Breast epithelium (tissue), 3 donors: ENCODE data around the gene CSNK1G3.

ENCODE experiments used
- CTCF ChIP-seq, 3 donors: fragments of 450-650 bp; IDR thresholded peaks; one replicate each; pipeline ENCODE4 v1.5.1; 2016 to 2017; ENCODE audit warnings: antibody characterized with exemption in 3 of 3, mild to moderate bottlenecking in 3 of 3, moderate library complexity in 3 of 3
- POLR2AphosphoS5 ChIP-seq, 3 donors: sonication (generic); formaldehyde crosslinking; IDR thresholded peaks; one replicate each; pipeline ENCODE4 v1.6.1; 2017; ENCODE audit warnings: antibody characterized with exemption in 3 of 3

GRCh38 chr5:123528878-123529277 lies 16.9 kb downstream of the CSNK1G3 start:
- TF ChIP-seq CTCF (IDR thresholded peaks at IDR 0.05) = no peak
- no peak for TF ChIP-seq POLR2AphosphoS5 (IDR thresholded peaks at IDR 0.05)
